Endothelial cell (in vitro differentiated cells): ENCODE results near the gene KCNJ14. TPM values are rescaled to one million over a fixed set of nuclear protein-coding genes. Genes with fewer than 3 reads are reported as not detected.

ENCODE experiments used
- DNase-seq: peaks from one replicate; pipeline ENCODE4 v3.0.0; 2021; ENCODE audit warnings: low spot score
- H3K27ac Mint-ChIP-seq: one replicate; pipeline ENCODE4 v1.8.0; 2021; ENCODE audit warnings: mixed read lengths, inconsistent platforms; ENCODE audit not compliant: unreplicated experiment
- H3K27me3 Mint-ChIP-seq: one replicate; pipeline ENCODE4 v1.8.0; 2021; ENCODE audit warnings: mild to moderate bottlenecking, moderate library complexity, mixed read lengths, inconsistent platforms; ENCODE audit not compliant: unreplicated experiment
- H3K36me3 Mint-ChIP-seq: one replicate; pipeline ENCODE4 v1.8.0; 2021; ENCODE audit warnings: mild to moderate bottlenecking, low read depth, mixed read lengths, inconsistent platforms; ENCODE audit not compliant: unreplicated experiment
- H3K4me1 Mint-ChIP-seq: one replicate; pipeline ENCODE4 v1.8.0; 2021; ENCODE audit warnings: mild to moderate bottlenecking, mixed read lengths, inconsistent platforms; ENCODE audit not compliant: unreplicated experiment
- H3K4me3 Mint-ChIP-seq: one replicate; pipeline ENCODE4 v1.8.0; 2021; ENCODE audit warnings: mild to moderate bottlenecking, mixed read lengths, inconsistent platforms; ENCODE audit not compliant: unreplicated experiment
- H3K9me3 Mint-ChIP-seq: one replicate; pipeline ENCODE4 v1.8.0; 2021; ENCODE audit warnings: mixed read lengths, inconsistent platforms; ENCODE audit not compliant: unreplicated experiment
- CTCF ChIP-seq: fragments of 200-600 bp; sonication (generic); IDR thresholded peaks from one replicate; pipeline ENCODE4 v1.5.0; 2021; ENCODE audit warnings: antibody characterized with exemption; ENCODE audit not compliant: unreplicated experiment
- total RNA-seq: library from RNA; stranded (reverse); fragmentation: NEBNext Ultra II Directional; extraction: Animal tissue kit (Norgen Biotek cat#: 25700); gene quantifications from one replicate; pipeline ENCODE4 v1.2.1, GENCODE V29; 2021; ENCODE audit not compliant: unreplicated experiment

The KCNJ14 gene
- total RNA-seq, 1 donor from 2014 or later = 0.95 TPM

DNA sequence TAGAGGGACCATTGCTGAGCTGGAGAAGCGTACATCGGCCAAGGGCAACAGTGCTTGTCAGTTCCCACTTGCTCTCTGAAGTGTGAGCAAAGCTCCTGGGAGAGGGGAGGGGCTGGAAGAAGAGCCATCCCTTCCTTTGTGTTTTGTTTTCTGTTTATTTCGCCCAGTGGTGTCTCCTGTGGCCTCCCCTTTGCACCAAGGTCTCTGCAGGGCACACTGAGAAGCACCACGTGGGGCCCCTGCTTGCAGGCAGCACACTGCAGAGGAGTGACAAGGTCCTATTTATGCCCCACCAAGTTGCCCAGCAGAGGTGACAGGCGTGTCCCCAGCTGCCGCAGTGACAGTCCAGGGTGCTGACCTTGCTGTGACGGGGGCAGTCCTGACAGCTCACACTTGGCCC, 38.0 kb upstream of the KCNJ14 start:
- Mint-ChIP-seq H3K27ac (no peak overlapping the region), H3K36me3 (no peaks in the 10 kb centered on the region)

GRCh38 chr19:48418317-48419064, 36.9 kb upstream of the KCNJ14 start:
- DNase-seq = no peak
- H3K4me1 Mint-ChIP-seq = peaks cover 4% of the 10 kb centered on the region
- peak overlapping the region; percentile 53 for H3K27ac Mint-ChIP-seq
- H3K27me3 Mint-ChIP-seq = peaks cover 6% of the 10 kb centered on the region
- H3K9me3 Mint-ChIP-seq = no peaks in the 10 kb centered on the region
- no peak overlapping the region for H3K4me3 Mint-ChIP-seq
- no peak for TF ChIP-seq CTCF
- H3K36me3 Mint-ChIP-seq = peaks cover 5% of the 10 kb centered on the region

More for the DNA sequence above, 38.0 kb upstream of the KCNJ14 start:
- Mint-ChIP-seq H3K4me3 (no peak overlapping the region), H3K9me3 (no peaks in the 10 kb centered on the region), H3K27me3 (peaks cover 4% of the 10 kb centered on the region), H3K4me1 (no peaks in the 10 kb centered on the region)
- DNase-seq = no peak
- TF ChIP-seq CTCF = no peak

DNA sequence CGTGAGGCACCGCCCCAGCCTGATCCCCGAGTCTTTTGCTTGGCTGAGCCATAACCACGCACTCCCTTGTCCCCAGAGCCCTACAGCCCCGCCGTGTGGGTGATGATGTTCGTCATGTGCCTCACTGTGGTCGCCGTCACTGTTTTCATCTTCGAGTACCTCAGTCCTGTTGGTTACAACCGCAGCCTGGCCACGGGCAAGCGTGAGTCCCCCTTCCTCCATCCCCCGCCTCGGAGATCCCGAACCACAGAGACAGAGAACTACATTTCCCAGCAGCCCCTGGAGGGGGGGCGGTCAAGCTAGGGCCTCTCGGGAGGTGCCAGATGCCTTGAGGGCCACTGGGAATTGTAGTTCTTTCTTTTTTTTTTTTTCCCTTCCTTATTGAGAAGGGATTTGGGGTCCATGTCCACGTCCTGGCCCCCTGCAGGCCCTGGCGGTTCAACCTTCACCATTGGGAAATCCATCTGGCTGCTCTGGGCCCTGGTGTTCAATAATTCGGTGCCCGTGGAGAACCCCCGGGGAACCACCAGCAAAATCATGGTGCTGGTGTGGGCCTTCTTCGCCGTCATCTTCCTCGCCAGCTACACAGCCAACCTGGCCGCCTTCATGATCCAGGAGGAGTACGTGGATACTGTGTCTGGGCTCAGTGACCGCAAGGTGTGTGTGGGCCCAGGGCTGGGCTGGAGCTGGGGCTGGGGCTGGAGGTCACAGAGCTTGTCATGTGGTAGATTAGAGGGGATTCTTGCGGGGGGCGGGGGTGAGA, 36.0 kb upstream of the KCNJ14 start:
- Mint-ChIP-seq H3K4me3 (no peak overlapping the region), H3K27me3 (peaks cover 7% of the 10 kb centered on the region), H3K36me3 (peaks cover 7% of the 10 kb centered on the region), H3K9me3 (no peaks in the 10 kb centered on the region), H3K27ac (peak overlapping the region; percentile 53), H3K4me1 (peaks cover 4% of the 10 kb centered on the region)
- no peak for TF ChIP-seq CTCF
- DNase-seq = peak; percentile 67

DNA sequence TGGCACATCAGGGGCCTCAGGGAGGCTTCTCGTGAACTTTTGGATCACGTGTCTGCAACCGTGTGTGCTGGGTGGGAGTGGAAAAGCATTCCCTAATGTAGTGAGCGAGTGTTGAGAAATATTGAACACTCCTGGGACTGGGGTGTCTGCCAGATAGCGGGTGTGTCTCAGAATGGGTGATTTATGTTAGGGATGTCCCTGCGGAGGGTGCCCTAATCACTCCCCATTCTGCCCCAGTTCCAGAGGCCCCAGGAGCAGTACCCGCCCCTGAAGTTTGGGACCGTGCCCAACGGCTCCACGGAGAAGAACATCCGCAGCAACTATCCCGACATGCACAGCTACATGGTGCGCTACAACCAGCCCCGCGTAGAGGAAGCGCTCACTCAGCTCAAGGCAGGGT, 33.8 kb upstream of the KCNJ14 start:
- H3K27me3 Mint-ChIP-seq = peaks cover 15% of the 10 kb centered on the region
- no peak overlapping the region for H3K27ac Mint-ChIP-seq
- peaks cover 18% of the 10 kb centered on the region for H3K4me1 Mint-ChIP-seq
- no peak for TF ChIP-seq CTCF
- no peaks in the 10 kb centered on the region for H3K9me3 Mint-ChIP-seq
- DNase-seq = no peak
- peaks cover 7% of the 10 kb centered on the region for H3K36me3 Mint-ChIP-seq
- H3K4me3 Mint-ChIP-seq = no peak overlapping the region
